Activated CD8-positive, alpha-beta memory T cell treated with anti-CD3 and anti-CD28 coated beads for 48 hours (primary cell): ENCODE measurements around the gene LEMD1.
"Not testable (repeated sequence)": the region's sequence is repeated elsewhere in the genome, so short reads cannot be mapped to it uniquely, and the experiment has no call there.

Experiments used
- DNase-seq, 3 experiments: peaks; one replicate each; pipeline ENCODE4 v3.0.0-alpha.2; 2020; ENCODE audit warnings: low read depth in 2 of 3, low spot score in 2 of 3

LEMD1 gene

GRCh38 chr1:205430696-205431305 lies 8.9 kb upstream of the LEMD1 start:
- DNase-seq, result peak in 2 of 3 experiments; percentile 31 to 44

GRCh38 chr1:205429762-205430695 lies 8.2 kb upstream of the LEMD1 start:
- no peak for DNase-seq

GRCh38 chr1:205424901-205425600 lies 3.2 kb upstream of the LEMD1 start:
- no peak for DNase-seq

GRCh38 chr1:205423814-205424399 lies 2.1 kb upstream of the LEMD1 start:
- no peak for DNase-seq

GRCh38 chr1:205422993-205423642 lies 1.3 kb upstream of the LEMD1 start:
- no peak for DNase-seq

- DNase-seq, result no peak
These were observed 918 bp downstream of the LEMD1 start for GRCh38 chr1:205420938-205421337.

GRCh38 chr1:205417870-205418635 lies 3.8 kb downstream of the LEMD1 start:
- DNase-seq, result no peak

- DNase-seq, result no peak
These were observed 5.5 kb downstream of the LEMD1 start for GRCh38 chr1:205416322-205416721.

- no peak for DNase-seq
These were observed 11.1 kb downstream of the LEMD1 start for GRCh38 chr1:205410581-205411298.

GRCh38 chr1:205407970-205408369 lies 13.9 kb downstream of the LEMD1 start:
- DNase-seq, result no peak

- not testable (repeated sequence) for DNase-seq
These were observed 15.6 kb downstream of the LEMD1 start for GRCh38 chr1:205406252-205406651.

GRCh38 chr1:205404484-205404883 lies 17.4 kb downstream of the LEMD1 start:
- DNase-seq, result not testable (repeated sequence)

GRCh38 chr1:205398586-205398985 lies 23.3 kb downstream of the LEMD1 start:
- DNase-seq, result no peak

- DNase-seq, result no peak
These were observed 24.8 kb downstream of the LEMD1 start for GRCh38 chr1:205396967-205397616.

- DNase-seq, result no peak
These were observed 26.2 kb downstream of the LEMD1 start for GRCh38 chr1:205395616-205396015.

- no peak for DNase-seq
These were observed 29.2 kb downstream of the LEMD1 start for GRCh38 chr1:205392650-205393049.

GRCh38 chr1:205391386-205391785 lies 30.5 kb downstream of the LEMD1 start:
- no peak for DNase-seq

GRCh38 chr1:205387845-205388244 lies 34.0 kb downstream of the LEMD1 start:
- no peak for DNase-seq

- not testable (repeated sequence) for DNase-seq
These were observed 38.9 kb downstream of the LEMD1 start for GRCh38 chr1:205382990-205383389.
